Tibial nerve (tissue), 4 donors: ENCODE measurements around the gene SPDYE3.
"Not testable (repeated sequence)": the region's sequence is repeated elsewhere in the genome, so short reads cannot be mapped to it uniquely, and the experiment has no call there.

Experiments used
- EP300 ChIP-seq, 2 donors: sonication (generic); formaldehyde crosslinking; IDR thresholded peaks; one replicate each; pipeline ENCODE4 v1.6.1; 2017; ENCODE audit warnings: antibody characterized with exemption in 2 of 2, mild to moderate bottlenecking in 1 of 2
- TF ChIP-seq, protein P1 (sequence below), 5 experiments: fragments of 200-600 bp in 3 of 5; fragments of 450-650 bp in 2 of 5; sonication (generic) in 3 of 5; IDR thresholded peaks; one replicate each; pipeline ENCODE4 v1.5.1; 2016 to 2019; ENCODE audit warnings: antibody characterized with exemption in 5 of 5, mild to moderate bottlenecking in 3 of 5, moderate library complexity in 2 of 5

DNA sequence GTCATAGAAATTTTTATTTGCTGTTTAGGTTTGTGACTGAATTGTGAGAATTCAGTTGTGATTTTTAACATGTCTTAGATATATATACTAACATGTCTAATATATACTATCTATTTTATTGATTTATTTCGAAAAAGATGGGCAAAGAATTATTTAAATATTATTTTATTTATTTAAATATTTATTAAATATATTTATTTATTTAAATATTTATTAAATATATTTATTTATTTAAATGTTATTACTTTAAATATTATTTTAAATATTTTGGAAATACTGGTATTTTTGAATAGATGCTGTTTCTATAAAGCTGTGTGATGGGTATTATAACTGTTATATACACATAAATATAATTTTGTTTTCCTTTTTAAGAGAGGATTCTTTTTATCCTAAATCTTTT lies 14.1 kb downstream of the SPDYE3 start:
- TF ChIP-seq, protein P1, sequence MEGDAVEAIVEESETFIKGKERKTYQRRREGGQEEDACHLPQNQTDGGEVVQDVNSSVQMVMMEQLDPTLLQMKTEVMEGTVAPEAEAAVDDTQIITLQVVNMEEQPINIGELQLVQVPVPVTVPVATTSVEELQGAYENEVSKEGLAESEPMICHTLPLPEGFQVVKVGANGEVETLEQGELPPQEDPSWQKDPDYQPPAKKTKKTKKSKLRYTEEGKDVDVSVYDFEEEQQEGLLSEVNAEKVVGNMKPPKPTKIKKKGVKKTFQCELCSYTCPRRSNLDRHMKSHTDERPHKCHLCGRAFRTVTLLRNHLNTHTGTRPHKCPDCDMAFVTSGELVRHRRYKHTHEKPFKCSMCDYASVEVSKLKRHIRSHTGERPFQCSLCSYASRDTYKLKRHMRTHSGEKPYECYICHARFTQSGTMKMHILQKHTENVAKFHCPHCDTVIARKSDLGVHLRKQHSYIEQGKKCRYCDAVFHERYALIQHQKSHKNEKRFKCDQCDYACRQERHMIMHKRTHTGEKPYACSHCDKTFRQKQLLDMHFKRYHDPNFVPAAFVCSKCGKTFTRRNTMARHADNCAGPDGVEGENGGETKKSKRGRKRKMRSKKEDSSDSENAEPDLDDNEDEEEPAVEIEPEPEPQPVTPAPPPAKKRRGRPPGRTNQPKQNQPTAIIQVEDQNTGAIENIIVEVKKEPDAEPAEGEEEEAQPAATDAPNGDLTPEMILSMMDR (IDR thresholded peaks at IDR 0.05): not testable (repeated sequence)
- not testable (repeated sequence) for TF ChIP-seq EP300 (IDR thresholded peaks at IDR 0.05)
